CD14-positive monocyte (primary cell): Measurements from ENCODE around the gene PMM1. TPM values are rescaled to one million over a fixed set of nuclear protein-coding genes. Genes with fewer than 3 reads are reported as not detected.

Experiments
- DNase-seq, 3 donors: peaks; one replicate each; pipeline ENCODE4 v3.0.0-alpha.2; 2011 to 2022
- H2AFZ ChIP-seq: 2 replicates; pipeline ENCODE4 v1.6.0; 2012; ENCODE audit warnings: mild to moderate bottlenecking, low read depth, low read length, inconsistent platforms; ENCODE audit not compliant: insufficient read depth, poor library complexity, severe bottlenecking
- H3K27ac ChIP-seq, 2 donors: 1 replicate in 1 of 2; 2 replicates in 1 of 2; pipeline ENCODE4 v1.5.1; 2012 to 2013; ENCODE audit warnings: low read length in 2 of 2, control low read depth in 1 of 2, inconsistent platforms in 1 of 2, low read depth in 1 of 2, mild to moderate bottlenecking in 1 of 2
- H3K27me3 ChIP-seq, 2 donors: one replicate each; pipeline versions ENCODE4 v1.6.0 to v1.6.1; 2011 to 2013; ENCODE audit warnings: low read length in 2 of 2; ENCODE audit not compliant: control insufficient read depth in 2 of 2, insufficient read depth in 2 of 2
- H3K36me3 ChIP-seq, 2 donors: replicated peaks in 1 of 2; 1 replicate in 1 of 2; 2 replicates in 1 of 2; pipeline versions ENCODE4 v1.5.1 to v1.6.1; 2012 to 2013; ENCODE audit warnings: low read length in 2 of 2, control low read depth in 1 of 2, inconsistent platforms in 1 of 2, mild to moderate bottlenecking in 1 of 2; ENCODE audit not compliant: insufficient read depth in 2 of 2, control insufficient read depth in 1 of 2
- H3K4me1 ChIP-seq, 2 donors: 1 replicate in 1 of 2; 2 replicates in 1 of 2; pipeline versions ENCODE4 v1.5.1 to v1.6.1; 2012 to 2013; ENCODE audit warnings: low read length in 2 of 2, control low read depth in 1 of 2, inconsistent platforms in 1 of 2, mild to moderate bottlenecking in 1 of 2, moderate library complexity in 1 of 2; ENCODE audit not compliant: insufficient read depth in 2 of 2, control insufficient read depth in 1 of 2
- H3K4me2 ChIP-seq: replicated peaks from 2 replicates; pipeline ENCODE3; 2012; ENCODE audit warnings: low read length, moderate library complexity, mild to moderate bottlenecking; ENCODE audit not compliant: poor library complexity, severe bottlenecking; ENCODE audit errors: extremely low read depth
- H3K4me3 ChIP-seq, 3 experiments: fragments of 200-600 bp in 1 of 3; sonication (generic) in 1 of 3; replicated peaks in 1 of 3; 1 replicate in 2 of 3; 2 replicates in 1 of 3; pipeline ENCODE4 v1.5.1; 2011 to 2013; ENCODE audit warnings: low read length in 3 of 3, mild to moderate bottlenecking in 3 of 3, control low read depth in 2 of 3, low read depth in 2 of 3, inconsistent platforms in 1 of 3, moderate library complexity in 1 of 3
- H3K79me2 ChIP-seq: 2 replicates; pipeline ENCODE4 v1.6.0; 2012; ENCODE audit warnings: mild to moderate bottlenecking, control low read depth, inconsistent platforms, low read length, moderate library complexity; ENCODE audit not compliant: insufficient read depth
- H3K9ac ChIP-seq: 2 replicates; pipeline ENCODE4 v1.6.0; 2017; ENCODE audit warnings: low read length, mild to moderate bottlenecking; ENCODE audit not compliant: insufficient read depth, poor library complexity, severe bottlenecking
- H3K9me3 ChIP-seq, 2 donors: replicated peaks in 1 of 2; 1 replicate in 1 of 2; 2 replicates in 1 of 2; pipeline versions ENCODE4 v1.5.1 to v1.6.1; 2012 to 2013; ENCODE audit warnings: low read length in 2 of 2, control low read depth in 1 of 2; ENCODE audit not compliant: control insufficient read depth in 1 of 2, insufficient read depth in 1 of 2
- H4K20me1 ChIP-seq: 2 replicates; pipeline ENCODE4 v1.6.0; 2012; ENCODE audit warnings: mild to moderate bottlenecking, low read length, control low read depth, moderate library complexity; ENCODE audit not compliant: insufficient read depth
- H3K27ac Mint-ChIP-seq, 7 donors: one replicate each; pipeline ENCODE4 v1.8.0; 2020; ENCODE audit warnings: mild to moderate bottlenecking in 7 of 7, mixed read lengths in 7 of 7, moderate library complexity in 6 of 7, inconsistent platforms in 2 of 7
- H3K27me3 Mint-ChIP-seq, 3 donors: one replicate each; pipeline ENCODE4 v1.8.0; 2021 to 2022; ENCODE audit warnings: low read depth in 3 of 3, mild to moderate bottlenecking in 3 of 3, mixed read lengths in 3 of 3, moderate library complexity in 3 of 3, inconsistent platforms in 1 of 3
- H3K36me3 Mint-ChIP-seq, 2 donors: one replicate each; pipeline ENCODE4 v1.8.0; 2020; ENCODE audit warnings: mixed read lengths in 2 of 2, inconsistent platforms in 1 of 2, mild to moderate bottlenecking in 1 of 2
- H3K4me1 Mint-ChIP-seq: one replicate; pipeline ENCODE4 v1.8.0; 2020; ENCODE audit warnings: mild to moderate bottlenecking, mixed read lengths
- H3K4me3 Mint-ChIP-seq, 2 donors: one replicate each; pipeline ENCODE4 v1.8.0; 2020; ENCODE audit warnings: mild to moderate bottlenecking in 2 of 2, mixed read lengths in 2 of 2, moderate library complexity in 1 of 2
- H3K9me3 Mint-ChIP-seq, 7 donors: one replicate each; pipeline ENCODE4 v1.8.0; 2020 to 2022; ENCODE audit warnings: mixed read lengths in 7 of 7, mild to moderate bottlenecking in 6 of 7, moderate library complexity in 6 of 7, inconsistent platforms in 2 of 7
- WGBS: methylation state at CpG from one replicate; pipeline ENCODE4 v1.1.5; 2013; ENCODE audit warnings: missing lambda C conversion rate; ENCODE audit not compliant: insufficient coverage; 5-methylcytosine and 5-hydroxymethylcytosine counted together
- intact Hi-C, 2 donors: fragments of 100-400 bp; cut with micrococcal nuclease; formaldehyde crosslinking; loops; one replicate each; pipeline versions ENCODE4 v1.15.0 to v1.15.1; 2023
- polyA plus RNA-seq, 3 donors: library from polyadenylated mRNA; depleted of rRNA in 1 of 3; unstranded in 2 of 3; stranded (reverse) in 1 of 3; fragments of 300-500 nt in 2 of 3; fragments of >200 nt in 1 of 3; fragmentation: Illumina TruSeq in 2 of 3; gene quantifications; 1 replicate in 2 of 3; 2 replicates in 1 of 3; pipeline ENCODE4 v1.2.3, GENCODE V29; 2012 to 2021
- TF ChIP-seq, protein P1 (sequence below): fragments of 200-600 bp; IDR thresholded peaks from one replicate; pipeline ENCODE4 v1.8.0; 2022; ENCODE audit warnings: antibody characterized with exemption, mild to moderate bottlenecking

PMM1 gene
- polyA plus RNA-seq, 3 donors = 15.6 to 32.4 (median 23.5) TPM

- H3K27ac Mint-ChIP-seq = no peak overlapping the region
- peaks cover 2 to 7% (median 5%) of the 10 kb centered on the region in 3 donors for H3K27me3 Mint-ChIP-seq
- 95% methylated on average over 8 of the region's 14 CpGs for WGBS
- H3K4me3 ChIP-seq = no peak overlapping the region
- H3K4me3 Mint-ChIP-seq = no peak overlapping the region
- H4K20me1 ChIP-seq = no peaks in the 10 kb centered on the region
- peaks cover 8 to 12% of the 10 kb centered on the region in 2 donors for H3K36me3 ChIP-seq
- H3K4me1 Mint-ChIP-seq = no peaks in the 10 kb centered on the region
- no peak overlapping the region for H2AFZ ChIP-seq
- H3K9me3 ChIP-seq = no peaks in the 10 kb centered on the region
- no peak overlapping the region for H3K4me2 ChIP-seq
- intact Hi-C loops = no loop called here
- TF ChIP-seq, protein P1, sequence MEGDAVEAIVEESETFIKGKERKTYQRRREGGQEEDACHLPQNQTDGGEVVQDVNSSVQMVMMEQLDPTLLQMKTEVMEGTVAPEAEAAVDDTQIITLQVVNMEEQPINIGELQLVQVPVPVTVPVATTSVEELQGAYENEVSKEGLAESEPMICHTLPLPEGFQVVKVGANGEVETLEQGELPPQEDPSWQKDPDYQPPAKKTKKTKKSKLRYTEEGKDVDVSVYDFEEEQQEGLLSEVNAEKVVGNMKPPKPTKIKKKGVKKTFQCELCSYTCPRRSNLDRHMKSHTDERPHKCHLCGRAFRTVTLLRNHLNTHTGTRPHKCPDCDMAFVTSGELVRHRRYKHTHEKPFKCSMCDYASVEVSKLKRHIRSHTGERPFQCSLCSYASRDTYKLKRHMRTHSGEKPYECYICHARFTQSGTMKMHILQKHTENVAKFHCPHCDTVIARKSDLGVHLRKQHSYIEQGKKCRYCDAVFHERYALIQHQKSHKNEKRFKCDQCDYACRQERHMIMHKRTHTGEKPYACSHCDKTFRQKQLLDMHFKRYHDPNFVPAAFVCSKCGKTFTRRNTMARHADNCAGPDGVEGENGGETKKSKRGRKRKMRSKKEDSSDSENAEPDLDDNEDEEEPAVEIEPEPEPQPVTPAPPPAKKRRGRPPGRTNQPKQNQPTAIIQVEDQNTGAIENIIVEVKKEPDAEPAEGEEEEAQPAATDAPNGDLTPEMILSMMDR = no peak
- H3K27me3 ChIP-seq = no peaks in the 10 kb centered on the region
- no peaks in the 10 kb centered on the region for H3K4me1 ChIP-seq
- H3K27ac ChIP-seq = no peak overlapping the region
- H3K36me3 Mint-ChIP-seq = peaks cover 9 to 12% of the 10 kb centered on the region in 2 donors
- DNase-seq = no peak
- no peaks in the 10 kb centered on the region for H3K79me2 ChIP-seq
- no peaks in the 10 kb centered on the region for H3K9me3 Mint-ChIP-seq
- H3K9ac ChIP-seq = no peak overlapping the region
Observed at GRCh38 chr22:41571786-41572185, 17.9 kb downstream of the PMM1 start.

DNA sequence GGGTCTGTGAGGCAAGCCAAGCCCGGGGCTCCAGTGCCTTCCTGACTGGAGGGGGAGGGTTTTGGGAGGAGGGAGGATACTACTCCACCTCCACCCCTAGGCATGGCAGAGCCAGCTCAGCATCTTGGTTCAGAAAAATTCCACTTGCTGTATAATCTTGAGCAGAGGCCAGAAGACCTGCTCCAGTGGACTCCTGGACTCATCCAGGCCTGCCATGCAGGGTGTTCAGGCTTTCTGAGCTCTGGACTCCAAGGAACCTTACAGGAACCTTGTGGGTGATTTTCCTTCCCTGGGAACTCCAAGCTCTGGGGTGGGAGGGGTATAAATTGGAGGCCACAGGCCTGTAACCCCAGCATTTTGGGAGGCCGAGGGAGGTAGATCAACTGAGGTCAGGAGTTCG, 19.4 kb downstream of the PMM1 start:
- H3K4me1 ChIP-seq = no peaks in the 10 kb centered on the region
- H3K27ac ChIP-seq = no peak overlapping the region
- H3K9me3 ChIP-seq = no peaks in the 10 kb centered on the region
- no peaks in the 10 kb centered on the region for H3K9me3 Mint-ChIP-seq
- intact Hi-C loops = no loop called here
- no peak overlapping the region for H3K9ac ChIP-seq
- no peaks in the 10 kb centered on the region for H3K4me1 Mint-ChIP-seq
- no peak overlapping the region for H3K4me3 Mint-ChIP-seq
- no peak overlapping the region for H3K4me2 ChIP-seq
- WGBS = no CpG with 5 or more reads among the region's 3 CpGs
- no peak overlapping the region for H3K27ac Mint-ChIP-seq
- TF ChIP-seq, protein P1 = no peak
- peaks cover 5 to 11% (median 7%) of the 10 kb centered on the region in 3 donors for H3K27me3 Mint-ChIP-seq
- no peaks in the 10 kb centered on the region for H3K36me3 ChIP-seq
- no peak overlapping the region for H3K4me3 ChIP-seq
- H3K27me3 ChIP-seq = no peaks in the 10 kb centered on the region
- no peaks in the 10 kb centered on the region for H3K79me2 ChIP-seq
- no peak overlapping the region for H2AFZ ChIP-seq
- DNase-seq = no peak
- H3K36me3 Mint-ChIP-seq = peaks cover 0 to 4% of the 10 kb centered on the region in 2 donors
- H4K20me1 ChIP-seq = no peaks in the 10 kb centered on the region
